ENCODE results near the gene VPS37C.

GRCh38 chr11:61151545-61152252 is 9.5 kb downstream of the VPS37C start:
- TF ChIP-seq, protein P1, sequence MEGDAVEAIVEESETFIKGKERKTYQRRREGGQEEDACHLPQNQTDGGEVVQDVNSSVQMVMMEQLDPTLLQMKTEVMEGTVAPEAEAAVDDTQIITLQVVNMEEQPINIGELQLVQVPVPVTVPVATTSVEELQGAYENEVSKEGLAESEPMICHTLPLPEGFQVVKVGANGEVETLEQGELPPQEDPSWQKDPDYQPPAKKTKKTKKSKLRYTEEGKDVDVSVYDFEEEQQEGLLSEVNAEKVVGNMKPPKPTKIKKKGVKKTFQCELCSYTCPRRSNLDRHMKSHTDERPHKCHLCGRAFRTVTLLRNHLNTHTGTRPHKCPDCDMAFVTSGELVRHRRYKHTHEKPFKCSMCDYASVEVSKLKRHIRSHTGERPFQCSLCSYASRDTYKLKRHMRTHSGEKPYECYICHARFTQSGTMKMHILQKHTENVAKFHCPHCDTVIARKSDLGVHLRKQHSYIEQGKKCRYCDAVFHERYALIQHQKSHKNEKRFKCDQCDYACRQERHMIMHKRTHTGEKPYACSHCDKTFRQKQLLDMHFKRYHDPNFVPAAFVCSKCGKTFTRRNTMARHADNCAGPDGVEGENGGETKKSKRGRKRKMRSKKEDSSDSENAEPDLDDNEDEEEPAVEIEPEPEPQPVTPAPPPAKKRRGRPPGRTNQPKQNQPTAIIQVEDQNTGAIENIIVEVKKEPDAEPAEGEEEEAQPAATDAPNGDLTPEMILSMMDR (IDR thresholded peaks at IDR 0.05; ENCODE audit: low read depth, low read length) = no peak
- no peak for TF ChIP-seq EZH2phosphoT487 (IDR thresholded peaks at IDR 0.05; ENCODE audit: low read depth)

Measured in OCI-LY3 (cell line).